SK-N-SH (cell line): ENCODE results near the gene NUDCD3. TPM values are rescaled to one million over a fixed set of nuclear protein-coding genes. Genes with fewer than 3 reads are reported as not detected.

Source experiments
- CTCF ChIA-PET: fragments of 300-600, 350-600 bp; formaldehyde crosslinking; extraction: SDS; loops from one replicate; lab custom pipeline; 2021; lab: Yijun Ruan, JAX
- POLR2A ChIA-PET: fragments of 350-600 bp; sonication (Branson Sonifier 250); formaldehyde crosslinking; extraction: SDS; loops from one replicate; lab custom pipeline; 2020; ENCODE audit warnings: antibody characterized with exemption, inconsistent platforms; lab: Yijun Ruan, JAX
- DNase-seq: peaks from one replicate; pipeline ENCODE4 v3.0.0; 2012
- H2AFZ ChIP-seq: fragments of 200-600 bp; sonication (generic); 2 replicates; pipeline ENCODE4 v1.8.1; 2016; ENCODE audit warnings: antibody characterized with exemption, mild to moderate bottlenecking, low read depth
- H3F3A ChIP-seq: fragments of 200-600 bp; sonication (generic); replicated peaks from 2 replicates; pipeline ENCODE3; 2016; ENCODE audit warnings: antibody characterized with exemption, mild to moderate bottlenecking; ENCODE audit not compliant: insufficient read depth
- H3K27ac ChIP-seq, 2 experiments: fragments of 200-500 bp in 1 of 2; fragments of 200-600 bp in 1 of 2; sonication (Bioruptor generic) in 1 of 2; sonication (generic), shearing (Covaris generic) in 1 of 2; 2 replicates each; pipeline versions ENCODE4 v1.5.1 to v1.6.1; 2014 to 2016; ENCODE audit warnings: low read depth in 2 of 2, inconsistent platforms in 1 of 2, low read length in 1 of 2, mild to moderate bottlenecking in 1 of 2, mixed read lengths in 1 of 2
- H3K27me3 ChIP-seq: fragments of 200-600 bp; sonication (generic), shearing (Covaris generic); 2 replicates; pipeline ENCODE4 v1.6.1; 2016; ENCODE audit warnings: mixed run types; ENCODE audit not compliant: insufficient read depth
- H3K36me3 ChIP-seq, 2 experiments: fragments of 200-500 bp in 1 of 2; fragments of 200-600 bp in 1 of 2; sonication (Bioruptor generic) in 1 of 2; sonication (generic) in 1 of 2; replicated peaks in 1 of 2; 2 replicates each; pipeline versions ENCODE3 to v1.5.1; 2014 to 2016; ENCODE audit warnings: low read length in 1 of 2, mild to moderate bottlenecking in 1 of 2; ENCODE audit not compliant: insufficient read depth in 2 of 2, control insufficient read depth in 1 of 2
- H3K4me1 ChIP-seq, 2 experiments: fragments of 200-500 bp in 1 of 2; fragments of 200-600 bp in 1 of 2; sonication (Bioruptor generic) in 1 of 2; sonication (generic), shearing (Covaris generic) in 1 of 2; 2 replicates each; pipeline versions ENCODE4 v1.5.1 to v1.6.1; 2014 to 2016; ENCODE audit warnings: low read depth in 1 of 2, low read length in 1 of 2, mixed run types in 1 of 2; ENCODE audit not compliant: insufficient read depth in 2 of 2, control insufficient read depth in 1 of 2
- H3K4me2 ChIP-seq: fragments of 200-600 bp; sonication (generic), shearing (Covaris generic); 2 replicates; pipeline ENCODE4 v1.6.1; 2017; ENCODE audit warnings: mixed run types
- H3K4me3 ChIP-seq, 2 experiments: fragments of 200-500 bp in 1 of 2; fragments of 200-600 bp in 1 of 2; sonication (Bioruptor generic) in 1 of 2; sonication (generic), shearing (Covaris generic) in 1 of 2; 2 replicates each; pipeline versions ENCODE4 v1.5.1 to v1.8.1; 2014 to 2016; ENCODE audit warnings: low read depth in 2 of 2, inconsistent platforms in 1 of 2, low read length in 1 of 2, mild to moderate bottlenecking in 1 of 2, mixed read lengths in 1 of 2, moderate library complexity in 1 of 2
- H3K79me2 ChIP-seq: fragments of 200-600 bp; sonication (generic); 2 replicates; pipeline ENCODE4 v1.8.1; 2017; ENCODE audit warnings: mild to moderate bottlenecking; ENCODE audit not compliant: insufficient read depth
- H3K9ac ChIP-seq: fragments of 200-600 bp; sonication (generic); 2 replicates; pipeline ENCODE4 v1.6.1; 2017; ENCODE audit warnings: mixed run types
- H3K9me2 ChIP-seq: fragments of 200-600 bp; sonication (generic); 2 replicates; pipeline ENCODE4 v1.6.1; 2017; ENCODE audit warnings: mixed run types
- H3K9me3 ChIP-seq: fragments of 200-600 bp; sonication (generic); 2 replicates; pipeline ENCODE4 v1.6.1; 2017; ENCODE audit warnings: mixed run types, mild to moderate bottlenecking, moderate library complexity
- H4K20me1 ChIP-seq: fragments of 200-600 bp; sonication (generic); 2 replicates; pipeline ENCODE4 v1.6.1; 2017; ENCODE audit warnings: mild to moderate bottlenecking, mixed run types; ENCODE audit not compliant: insufficient read depth
- CHD2 ChIP-seq: fragments of 150-350 bp; IDR thresholded peaks from 2 replicates; pipeline ENCODE4 v1.6.1; 2018; ENCODE audit warnings: low read length; ENCODE audit not compliant: partially characterized antibody
- CTCF ChIP-seq: fragments of 200-600 bp; sonication (generic); IDR thresholded peaks from 2 replicates; pipeline ENCODE4 v1.6.1; 2017; ENCODE audit warnings: antibody characterized with exemption, mild to moderate bottlenecking, moderate library complexity
- EP300 ChIP-seq, 2 experiments: IDR thresholded peaks; 2 replicates each; pipeline versions ENCODE4 v1.4.0 to v1.6.1; 2012; ENCODE audit warnings: borderline replicate concordance in 1 of 2, low read depth in 1 of 2, low read length in 1 of 2
- FOSL2 ChIP-seq: IDR thresholded peaks from 2 replicates; pipeline ENCODE4 v1.4.0; 2012; ENCODE audit warnings: low read depth, mild to moderate bottlenecking, moderate library complexity, borderline replicate concordance
- IRF3 ChIP-seq: fragments of 150-350 bp; IDR thresholded peaks from 2 replicates; pipeline ENCODE4 v1.6.1; 2016; ENCODE audit warnings: mild to moderate bottlenecking, low read depth, low read length
- MAX ChIP-seq: IDR thresholded peaks from 2 replicates; pipeline ENCODE4 v1.4.0; 2012; ENCODE audit warnings: low read depth
- MEF2A ChIP-seq: IDR thresholded peaks from 2 replicates; pipeline ENCODE4 v1.4.0; 2012; ENCODE audit warnings: low read depth, borderline replicate concordance
- MXI1 ChIP-seq: IDR thresholded peaks from 2 replicates; pipeline ENCODE4 v1.6.1; 2012; ENCODE audit warnings: mild to moderate bottlenecking, low read depth, low read length, improper control_type of control experiment
- NFIC ChIP-seq: IDR thresholded peaks from 2 replicates; pipeline ENCODE4 v1.4.0; 2012; ENCODE audit warnings: borderline replicate concordance
- NRF1 ChIP-seq: IDR thresholded peaks from 2 replicates; pipeline ENCODE4 v1.6.1; 2012; ENCODE audit warnings: low read depth, mild to moderate bottlenecking, low read length
- PBX3 ChIP-seq: IDR thresholded peaks from 2 replicates; pipeline ENCODE4; 2012
- RAD21 ChIP-seq: IDR thresholded peaks from 2 replicates; pipeline ENCODE4 v1.6.1; 2012; ENCODE audit warnings: mild to moderate bottlenecking, low read length
- RCOR1 ChIP-seq: fragments of 150-350 bp; IDR thresholded peaks from 2 replicates; pipeline ENCODE4 v1.6.1; 2017; ENCODE audit warnings: antibody characterized with exemption, low read length
- RXRA ChIP-seq: IDR thresholded peaks from 2 replicates; pipeline ENCODE4 v1.4.0; 2012; ENCODE audit warnings: low read depth, mild to moderate bottlenecking, borderline replicate concordance
- SMC3 ChIP-seq: IDR thresholded peaks from 2 replicates; pipeline ENCODE4 v1.6.1; 2012; ENCODE audit warnings: low read depth, low read length, improper control_type of control experiment
- USF2 ChIP-seq: fragments of 150-350 bp; IDR thresholded peaks from 2 replicates; pipeline ENCODE4 v1.6.1; 2017; ENCODE audit warnings: antibody characterized with exemption, low read length, low read depth, borderline replicate concordance
- YY1 ChIP-seq: IDR thresholded peaks from 2 replicates; pipeline ENCODE4 v1.4.0; 2012; ENCODE audit warnings: low read depth, mild to moderate bottlenecking
- ZBTB33 ChIP-seq: IDR thresholded peaks from 2 replicates; pipeline ENCODE4 v1.4.0; 2012; ENCODE audit warnings: low read depth, borderline replicate concordance
- WGBS: methylation state at CpG from one replicate; pipeline ENCODE4 v1.1.6; 2017; ENCODE audit warnings: low lambda C conversion rate; 5-methylcytosine and 5-hydroxymethylcytosine counted together
- polyA plus RNA-seq, 3 experiments: library from polyadenylated mRNA; depleted of rRNA; stranded (reverse); fragments of >200 nt; gene quantifications; 2 replicates each; pipeline ENCODE4 v1.2.3, GENCODE V29; 2012

NUDCD3 gene
- polyA plus RNA-seq, 1 of the 3 experiments (the other 2 are of a cell fraction), result 66.0 TPM

- CTCF ChIA-PET, result interaction anchor here (0.7 to 2.5 kb wide), 5 partner anchors 17 to 229 kb away, joined by 3 to 17 read pairs (median 4); no protein-coding TSS in a partner anchor
- no peak for TF ChIP-seq PBX3
- no peak for TF ChIP-seq MXI1
- TF ChIP-seq YY1, result no peak
- TF ChIP-seq RXRA, result no peak
- no peak for TF ChIP-seq CTCF
- no peak for TF ChIP-seq IRF3
- TF ChIP-seq RCOR1, result no peak
- no peak for TF ChIP-seq RAD21
- no peak for TF ChIP-seq NRF1
- TF ChIP-seq SMC3, result no peak
- TF ChIP-seq EP300 (IDR thresholded peaks at IDR 0.05; ENCODE audit: borderline replicate concordance in 1 of 2, low read depth in 1 of 2, low read length in 1 of 2), result no peak
- no peak for TF ChIP-seq NFIC
- no peak for TF ChIP-seq USF2
- no peak for TF ChIP-seq MEF2A
- no peak for TF ChIP-seq MAX
- TF ChIP-seq FOSL2, result no peak
- TF ChIP-seq ZBTB33, result no peak
- TF ChIP-seq CHD2, result no peak
- peaks cover 100% of the 10 kb centered on the region for H3K79me2 ChIP-seq
- no peaks in the 10 kb centered on the region for H3K9me2 ChIP-seq
- POLR2A ChIA-PET, result interaction anchor here (0.9 kb wide), 1 partner anchor 20 kb away, joined by 4 read pairs; the partner anchor contains the start of gene NUDCD3
- peaks cover 24 to 43% of the 10 kb centered on the region in 2 experiments for H3K4me1 ChIP-seq
- no peak overlapping the region for H3K4me2 ChIP-seq
- H2AFZ ChIP-seq, result no peak overlapping the region
- H3K9ac ChIP-seq, result no peak overlapping the region
- H3K4me3 ChIP-seq, result no peak overlapping the region
- peaks cover 50% of the 10 kb centered on the region for H4K20me1 ChIP-seq
- peaks cover 29% of the 10 kb centered on the region for H3F3A ChIP-seq
- H3K27me3 ChIP-seq, result no peaks in the 10 kb centered on the region
- DNase-seq, result no peak
- peaks cover 61 to 91% of the 10 kb centered on the region in 2 experiments for H3K36me3 ChIP-seq
- H3K27ac ChIP-seq, result peak overlapping the region; percentile 36 to 45; a peak in 2 of 4 replicates
- WGBS, result 93% methylated on average over 2 of the region's 2 CpGs
- no peaks in the 10 kb centered on the region for H3K9me3 ChIP-seq
Measured at GRCh38 chr7:44470135-44470479, 20.4 kb downstream of the NUDCD3 start.
